Vagina (tissue), 2 donors: ENCODE measurements around the gene MB21D2.

ENCODE experiments used
- CTCF ChIP-seq, 3 experiments: fragments of 450-650 bp in 2 of 3; fragments of 200-600 bp in 1 of 3; sonication (generic) in 1 of 3; IDR thresholded peaks; one replicate each; pipeline ENCODE4 v1.5.1; 2017 to 2019; ENCODE audit warnings: antibody characterized with exemption in 3 of 3, mild to moderate bottlenecking in 2 of 3, moderate library complexity in 2 of 3
- POLR2A ChIP-seq, 2 donors: fragments of 450-650 bp; IDR thresholded peaks; one replicate each; pipeline ENCODE4 v1.6.1; 2017; ENCODE audit warnings: antibody characterized with exemption in 2 of 2, mild to moderate bottlenecking in 2 of 2, moderate library complexity in 2 of 2
- POLR2AphosphoS5 ChIP-seq, 2 donors: sonication (generic); formaldehyde crosslinking; IDR thresholded peaks; one replicate each; pipeline ENCODE4 v1.9.0; 2017; ENCODE audit warnings: antibody characterized with exemption in 2 of 2, mild to moderate bottlenecking in 2 of 2, low read depth in 1 of 2; ENCODE audit not compliant: insufficient read depth in 1 of 2

- TF ChIP-seq POLR2A (IDR thresholded peaks at IDR 0.05) (no peak), CTCF (IDR thresholded peaks at IDR 0.05) (no peak), POLR2AphosphoS5 (IDR thresholded peaks at IDR 0.05; ENCODE audit: insufficient read depth in 1 of 2, low read depth in 1 of 2) (no peak)
These were observed 55.7 kb downstream of the MB21D2 start for GRCh38 chr3:192861972-192862371.
